Stimulated activated naive CD8-positive, alpha-beta T cell treated with anti-CD3 and anti-CD28 coated beads, Interleukin-15, Interleukin-2, amounts not matched to agents 100 U/mL and 50 U/mL, for 24 hours (primary cell): ENCODE data around the gene C2orf81.
A peak's percentile ranks its signal among the peaks of the same experiment; 100 is the strongest.

Experiments used
- ATAC-seq: fragments of 150-1000 bp; cut with Tn5 transposase; one replicate; pipeline ENCODE4 v1.10.0; 2021
- DNase-seq: peaks from one replicate; pipeline ENCODE4 v3.0.0; 2021

The C2orf81 gene

GRCh38 chr2:74390606-74391005, 30.8 kb downstream of the C2orf81 start:
- ATAC-seq (no peak), DNase-seq (no peak)

GRCh38 chr2:74387346-74387745, 34.1 kb downstream of the C2orf81 start:
- ATAC-seq (no peak), DNase-seq (no peak)

DNA sequence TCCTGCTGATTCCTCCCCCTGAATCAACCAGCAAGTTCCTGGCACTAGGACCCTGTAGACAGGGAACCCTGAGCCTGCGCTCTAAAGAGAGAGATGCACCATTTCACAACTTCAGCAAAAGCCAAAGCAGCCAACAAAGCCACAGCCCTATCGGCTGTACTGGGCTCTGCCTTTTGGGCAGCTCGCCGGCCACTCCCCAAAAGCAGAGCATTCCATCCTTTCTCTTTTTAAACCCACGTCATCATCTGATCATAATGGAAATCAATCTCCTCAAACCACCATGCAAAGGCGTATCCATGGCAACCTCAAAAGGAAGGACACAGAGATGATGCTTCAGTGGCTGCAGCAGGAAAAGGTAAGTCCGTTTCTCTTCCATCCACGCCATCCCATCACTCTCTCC, 36.0 kb downstream of the C2orf81 start:
- ATAC-seq = no peak
- no peak for DNase-seq

GRCh38 chr2:74384051-74384450, 37.4 kb downstream of the C2orf81 start:
- ATAC-seq = no peak

GRCh38 chr2:74383254-74383653, 38.2 kb downstream of the C2orf81 start:
- DNase-seq (no peak), ATAC-seq (no peak)

More at GRCh38 chr2:74384051-74384450, 37.4 kb downstream of the C2orf81 start:
- DNase-seq = no peak

- ATAC-seq (no peak), DNase-seq (no peak)
These were observed 39.7 kb downstream of the C2orf81 start for GRCh38 chr2:74381751-74382150.

DNA sequence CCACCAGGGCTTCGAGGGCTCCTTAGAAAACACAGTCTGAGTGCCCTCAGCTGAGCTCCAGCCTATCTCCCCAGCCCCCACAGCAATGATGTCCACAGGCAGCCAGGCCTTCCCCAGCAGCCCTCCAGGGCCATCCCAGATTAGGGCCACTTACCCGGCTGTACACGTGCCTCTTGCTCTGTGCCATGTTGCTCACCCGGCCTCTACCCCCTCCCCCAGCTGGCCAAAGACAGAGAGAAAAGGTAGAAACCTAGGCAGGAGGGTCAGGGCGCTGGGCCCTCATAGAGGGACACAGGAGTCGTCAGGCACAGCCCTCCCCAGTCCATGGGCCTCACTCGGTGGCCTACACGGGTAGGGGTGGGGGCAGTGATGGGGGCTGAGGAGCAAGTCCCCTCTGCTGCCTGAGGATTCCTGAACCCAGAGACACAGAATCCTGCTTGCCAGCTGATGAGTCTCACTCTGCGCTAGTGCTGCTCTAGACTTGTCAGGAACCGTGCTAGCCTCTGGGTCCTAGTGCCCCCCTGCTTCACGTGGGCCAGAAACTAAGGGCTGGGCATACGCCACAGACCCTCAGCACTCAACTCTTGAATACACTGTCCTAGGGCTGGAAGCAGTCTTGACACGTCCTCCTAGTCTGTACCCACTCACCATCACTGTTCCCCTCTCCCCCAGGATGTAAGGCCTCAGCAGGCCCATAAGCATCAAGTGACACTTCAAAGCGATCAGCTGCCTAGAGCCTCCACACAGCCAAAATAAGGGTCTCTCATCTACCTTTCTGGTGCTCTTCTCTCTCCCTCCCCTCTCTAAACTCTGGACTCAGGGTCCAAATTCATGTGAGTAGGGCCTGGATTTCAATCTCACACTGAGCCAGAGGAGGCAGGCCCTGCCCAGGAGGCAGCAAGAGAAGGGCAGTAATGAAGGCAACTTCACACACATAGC, 41.3 kb downstream of the C2orf81 start, which contains the start of gene DCTN1:
Gene DCTN1 (minus strand): TSS at position 461 of the 939 bp plus-strand sequence. CDS start 274 bp downstream, at position 187.
- DNase-seq (peak; percentile 9), ATAC-seq (peak; percentile 75)

GRCh38 chr2:74378007-74378406, 43.4 kb downstream of the C2orf81 start:
- no peak for DNase-seq
- ATAC-seq = no peak

GRCh38 chr2:74375838-74376237, 45.6 kb downstream of the C2orf81 start:
- no peak for DNase-seq
- no peak for ATAC-seq

DNA sequence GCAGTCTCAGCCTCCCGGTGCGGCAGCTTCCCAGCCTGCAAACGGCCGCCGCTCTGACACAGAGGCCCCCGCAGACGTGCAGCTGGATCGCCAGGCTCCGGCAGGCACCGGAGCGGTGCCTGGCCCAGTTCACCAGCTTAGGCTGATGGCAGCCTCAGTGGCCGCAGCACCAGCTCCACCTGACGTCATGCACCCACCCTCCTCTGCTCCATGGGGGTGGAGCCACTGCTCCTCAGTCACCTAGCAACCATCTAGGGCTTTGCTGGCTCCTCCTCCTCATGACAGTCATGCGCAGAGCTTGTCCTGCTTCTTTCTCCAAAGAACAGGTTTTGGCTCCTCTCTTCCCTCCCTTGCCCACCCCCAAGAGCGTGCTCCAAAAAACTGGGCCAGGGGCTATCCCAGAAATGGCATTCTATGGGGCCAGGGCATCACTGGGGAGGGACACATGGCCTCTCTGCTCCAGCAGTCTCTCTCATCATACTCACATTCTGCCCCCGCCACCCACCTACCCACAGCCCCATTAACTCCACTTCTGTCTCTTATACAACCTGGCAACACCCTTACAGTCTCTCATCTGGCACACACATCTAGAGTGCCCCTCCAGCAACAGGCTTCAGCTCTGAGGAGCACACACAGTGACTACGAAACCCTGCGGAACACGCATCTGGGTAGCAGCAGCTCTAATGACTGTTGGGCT, 46.8 kb downstream of the C2orf81 start:
- ATAC-seq (no peak), DNase-seq (no peak)

- no peak for DNase-seq
- no peak for ATAC-seq
These were observed 47.4 kb downstream of the C2orf81 start for GRCh38 chr2:74373985-74374384.

- ATAC-seq = no peak
- DNase-seq = no peak
These were observed 48.2 kb downstream of the C2orf81 start for GRCh38 chr2:74373221-74373676.

GRCh38 chr2:74372674-74373073, 48.7 kb downstream of the C2orf81 start:
- ATAC-seq (no peak), DNase-seq (no peak)

DNA sequence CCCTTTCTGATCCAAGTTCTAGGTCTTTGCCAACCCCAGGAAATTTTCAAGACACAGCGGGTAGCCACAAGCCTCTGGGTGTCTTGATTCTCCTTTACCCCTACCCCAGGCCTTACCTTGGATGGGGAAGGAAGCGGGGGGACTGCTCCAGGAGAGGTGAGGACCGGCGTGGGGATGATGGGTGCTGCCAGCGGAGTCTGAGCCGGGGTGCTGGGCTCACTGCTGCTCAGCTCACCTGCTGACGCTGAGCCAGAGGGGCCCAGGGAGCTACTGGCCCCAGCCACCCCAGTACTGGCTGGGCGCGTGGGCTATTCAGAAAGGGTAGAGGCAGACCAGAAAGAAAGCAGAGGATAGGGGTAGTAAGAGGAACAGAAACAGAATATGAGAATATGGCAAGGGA, 50.0 kb downstream of the C2orf81 start:
- DNase-seq = no peak
- ATAC-seq = no peak

DNA sequence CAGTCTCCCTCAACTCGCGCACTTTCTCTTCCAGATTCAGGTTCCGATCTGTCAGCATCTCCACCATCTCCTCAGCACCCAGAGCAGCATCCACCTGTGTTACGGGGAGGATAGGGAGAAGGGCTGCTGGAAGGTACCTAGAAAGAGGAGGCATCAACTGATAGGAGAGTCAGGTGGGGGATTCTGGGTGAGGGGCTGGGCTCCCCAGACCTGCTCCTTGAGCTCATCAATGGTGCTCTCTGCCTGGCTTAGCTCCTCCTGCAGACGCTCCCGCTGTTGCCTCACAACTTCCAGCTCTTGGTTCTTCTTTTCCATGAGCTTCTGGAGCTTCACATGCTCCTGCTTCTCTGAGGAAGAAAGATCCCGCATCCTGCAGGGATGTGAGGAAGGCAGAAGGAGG, 51.4 kb downstream of the C2orf81 start:
- DNase-seq (no peak), ATAC-seq (no peak)

- DNase-seq = no peak
- ATAC-seq = no peak
These were observed 52.9 kb downstream of the C2orf81 start for GRCh38 chr2:74368499-74368898.

DNA sequence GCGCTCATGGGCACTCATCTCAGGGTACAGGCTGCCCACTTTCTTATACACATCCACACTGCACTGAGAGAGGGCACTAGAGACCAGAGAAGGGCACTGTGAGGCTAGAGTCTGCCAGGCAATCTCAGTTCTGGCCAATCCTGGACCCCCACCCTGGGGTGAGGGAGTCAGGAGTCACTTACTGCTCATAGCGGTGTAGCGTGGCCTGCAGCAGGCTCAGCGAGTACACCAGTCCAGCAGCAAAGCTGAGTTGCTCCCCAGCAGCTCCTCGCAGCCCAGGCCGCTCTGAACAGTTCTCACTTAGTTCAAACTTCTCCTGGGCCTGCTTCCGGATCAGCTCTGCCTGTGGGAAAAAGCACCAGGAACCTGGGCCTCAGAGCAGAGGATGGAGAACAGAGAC, 53.6 kb downstream of the C2orf81 start:
- DNase-seq = no peak
- no peak for ATAC-seq

DNA sequence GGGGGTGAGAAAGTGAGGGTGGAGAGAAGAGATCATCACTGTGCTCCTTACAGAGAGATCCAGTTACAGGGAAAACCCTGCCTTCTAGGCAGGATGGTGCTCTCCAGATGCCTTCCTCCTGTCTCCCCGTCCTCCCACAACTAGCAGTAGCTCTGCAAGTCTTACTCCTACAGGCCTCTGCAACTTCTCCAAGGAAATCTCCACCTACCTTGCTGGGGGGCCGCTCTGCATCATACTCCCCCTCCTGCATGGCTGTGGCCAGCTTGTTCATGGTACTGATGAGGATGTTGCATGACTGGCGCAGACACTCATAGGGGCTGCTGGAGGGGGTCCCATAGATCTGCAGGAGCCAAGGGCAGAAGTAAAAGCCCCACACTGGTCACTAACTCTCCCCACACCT, 55.4 kb downstream of the C2orf81 start:
- no peak for DNase-seq

GRCh38 chr2:74364533-74365505, 56.6 kb downstream of the C2orf81 start:
- ATAC-seq (peak; percentile 45), DNase-seq (no peak)

More for the DNA sequence above, 55.4 kb downstream of the C2orf81 start:
- ATAC-seq = no peak
